ENCODE results near the gene EFNA4. TPM values are rescaled to one million over a fixed set of nuclear protein-coding genes. Genes with fewer than 3 reads are reported as not detected.

The EFNA4 gene
- total RNA-seq, 1 experiment from 2014 or later = 9.8 TPM

DNA sequence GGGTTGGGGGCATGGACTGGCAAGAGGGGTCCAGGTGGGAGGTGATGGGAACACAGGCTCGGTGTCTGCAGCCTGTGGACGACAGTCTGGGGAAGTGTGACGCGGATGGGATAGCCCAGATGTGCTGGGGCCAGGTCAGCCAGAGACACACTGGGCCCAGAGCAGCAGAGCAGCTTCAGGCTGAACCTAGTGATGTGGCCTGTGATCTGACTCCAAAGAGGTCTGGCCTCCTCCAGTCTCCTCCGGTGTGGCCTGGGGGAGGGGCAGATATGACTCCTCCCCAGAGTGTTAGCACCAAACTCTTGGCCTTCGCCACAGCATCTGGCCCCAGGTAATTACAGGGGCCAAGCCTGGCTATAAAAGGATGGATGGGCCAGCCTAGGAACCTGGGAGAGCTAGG, 28.6 kb downstream of the EFNA4 start:
- RAD21 ChIA-PET (ENCODE audit: low non-redundant PET in 1 of 2, low total read pairs in 2 of 2, uncharacterized antibody in 2 of 2, unreplicated experiment in 2 of 2) = interaction anchor here (0.8 to 2.0 kb wide), 4 partner anchors 69 to 81 kb away, joined by 3 to 35 read pairs (median 14); partner anchors contain the start of gene KRTCAP2 (in 1 of the 2)
- no peaks in the 10 kb centered on the region for H3K79me2 ChIP-seq (ENCODE audit: insufficient read depth, low read length)
- CTCF ChIA-PET = interaction anchor here (0.6 to 5.9 kb wide), 15 partner anchors 16 to 135 kb away, joined by 3 to 163 read pairs (median 6); partner anchors contain the start of genes EFNA1, KRTCAP2 and TRIM46
- no peak overlapping the region for H2AFZ ChIP-seq (ENCODE audit: low read depth, low read length, poor library complexity, severe bottlenecking)
- no peak overlapping the region for H3K9ac ChIP-seq (ENCODE audit: low read length)
- no peaks in the 10 kb centered on the region for H3K27me3 ChIP-seq (ENCODE audit: insufficient read depth, low read length)
- H3K4me1 ChIP-seq (ENCODE audit: control insufficient read depth in 1 of 2, insufficient read depth in 2 of 2, low read length in 2 of 2) = peaks cover 12 to 29% of the 10 kb centered on the region in 2 experiments; a peak in 3 of 4 replicates
- H3K36me3 ChIP-seq (ENCODE audit: control insufficient read depth in 1 of 2, insufficient read depth in 2 of 2, low read length in 2 of 2) = no peaks in the 10 kb centered on the region
- no peak overlapping the region for H3K27ac ChIP-seq (ENCODE audit: low read depth, low read length)
- ATAC-seq (no peak), DNase-seq (ENCODE audit: low read depth, low spot score) (no peak)
- BruUV-seq (replicated peaks) = no TSS peak
- H4K20me1 ChIP-seq (ENCODE audit: insufficient read depth) = no peaks in the 10 kb centered on the region
- no peaks in the 10 kb centered on the region for H3K9me2 ChIP-seq (ENCODE audit: insufficient read depth)
- POLR2A ChIA-PET = interaction anchor here (0.7 to 1.5 kb wide), 5 partner anchors 31 to 81 kb away, joined by 3 to 9 read pairs (median 4); partner anchors contain the start of genes DPM3 and KRTCAP2
- no peaks in the 10 kb centered on the region for H3K9me3 ChIP-seq (ENCODE audit: control insufficient read depth in 1 of 2, insufficient read depth in 1 of 2, low read depth in 1 of 2, low read length in 2 of 2)
- intact Hi-C loops (cut with micrococcal nuclease) = loop anchor here (10.0 kb wide), 1 partner anchor 503 kb away; no protein-coding TSS in a partner anchor
- peak; percentile 6 for TF ChIP-seq POLR2A (IDR thresholded peaks at IDR 0.05; ENCODE audit: borderline replicate concordance, extremely low read depth, insufficient read depth, insufficient read length)
- no peak for TF ChIP-seq ELF1 (IDR thresholded peaks at IDR 0.05; ENCODE audit: borderline replicate concordance, low read depth)
- no peak for TF ChIP-seq POLR2AphosphoS5 (IDR thresholded peaks at IDR 0.05; ENCODE audit: low read depth, low read length)
- TF ChIP-seq, protein P1, sequence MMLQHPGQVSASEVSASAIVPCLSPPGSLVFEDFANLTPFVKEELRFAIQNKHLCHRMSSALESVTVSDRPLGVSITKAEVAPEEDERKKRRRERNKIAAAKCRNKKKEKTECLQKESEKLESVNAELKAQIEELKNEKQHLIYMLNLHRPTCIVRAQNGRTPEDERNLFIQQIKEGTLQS (IDR thresholded peaks at IDR 0.05) = no peak
- TF ChIP-seq, protein P2, sequence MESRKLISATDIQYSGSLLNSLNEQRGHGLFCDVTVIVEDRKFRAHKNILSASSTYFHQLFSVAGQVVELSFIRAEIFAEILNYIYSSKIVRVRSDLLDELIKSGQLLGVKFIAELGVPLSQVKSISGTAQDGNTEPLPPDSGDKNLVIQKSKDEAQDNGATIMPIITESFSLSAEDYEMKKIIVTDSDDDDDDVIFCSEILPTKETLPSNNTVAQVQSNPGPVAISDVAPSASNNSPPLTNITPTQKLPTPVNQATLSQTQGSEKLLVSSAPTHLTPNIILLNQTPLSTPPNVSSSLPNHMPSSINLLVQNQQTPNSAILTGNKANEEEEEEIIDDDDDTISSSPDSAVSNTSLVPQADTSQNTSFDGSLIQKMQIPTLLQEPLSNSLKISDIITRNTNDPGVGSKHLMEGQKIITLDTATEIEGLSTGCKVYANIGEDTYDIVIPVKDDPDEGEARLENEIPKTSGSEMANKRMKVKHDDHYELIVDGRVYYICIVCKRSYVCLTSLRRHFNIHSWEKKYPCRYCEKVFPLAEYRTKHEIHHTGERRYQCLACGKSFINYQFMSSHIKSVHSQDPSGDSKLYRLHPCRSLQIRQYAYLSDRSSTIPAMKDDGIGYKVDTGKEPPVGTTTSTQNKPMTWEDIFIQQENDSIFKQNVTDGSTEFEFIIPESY (IDR thresholded peaks at IDR 0.05; ENCODE audit: extremely low read depth, insufficient replicate concordance, low read length) = no peak
- no peak for TF ChIP-seq CEBPB (IDR thresholded peaks at IDR 0.05; ENCODE audit: low read depth)
- H3K4me3 ChIP-seq (replicated peaks in 1 of 2; ENCODE audit: low read depth in 1 of 2, low read length in 2 of 2) = no peak overlapping the region; a peak in 1 of 4 replicates
- no peak overlapping the region; the same call in 1 of the 2 replicates for H3K4me2 ChIP-seq (ENCODE audit: low read length)
